GOT3 (cell line): ENCODE data around the gene SLC25A1.

Experiments used
- DNase-seq: peaks from one replicate; lab custom pipeline; 2025; ENCODE audit warnings: mixed read lengths; lab: John Stamatoyannopoulos, UW

SLC25A1 gene

GRCh38 chr22:19180740-19181410, 2.3 kb upstream of the SLC25A1 start:
- no peak for DNase-seq

- DNase-seq: no peak
These were observed 1.7 kb upstream of the SLC25A1 start for GRCh38 chr22:19180234-19180633.

- DNase-seq: no peak
These were observed 1.0 kb upstream of the SLC25A1 start for GRCh38 chr22:19179497-19180048.

DNA sequence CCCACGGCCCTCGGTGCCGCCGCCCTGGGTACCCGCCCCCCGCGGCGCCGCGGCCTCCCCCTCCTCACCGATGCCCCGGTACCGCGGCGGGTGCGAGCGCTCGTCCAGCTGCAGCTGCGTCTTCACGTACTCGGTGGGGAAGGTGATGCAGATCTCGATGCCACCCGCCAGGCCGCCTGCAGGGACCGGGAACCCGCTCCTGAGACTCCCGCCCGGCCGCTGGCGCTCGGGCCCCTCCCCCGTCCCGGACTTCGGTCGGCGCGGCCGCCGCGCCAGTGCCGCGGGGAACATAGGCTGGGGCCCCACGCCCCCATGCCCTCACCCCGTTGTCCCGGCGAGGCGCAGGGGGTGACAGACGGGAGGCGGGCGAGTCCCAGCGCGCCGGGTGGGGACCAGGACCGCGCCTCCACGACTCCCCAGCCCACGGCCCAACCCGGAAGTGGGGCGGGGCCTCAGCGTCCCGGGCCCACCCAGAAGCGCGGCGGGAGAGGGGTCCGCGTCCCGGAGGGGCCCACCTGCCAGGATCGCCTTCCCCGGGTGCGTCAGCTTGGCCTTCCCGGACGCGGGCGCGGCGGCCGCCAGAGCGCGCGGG, 375 bp downstream of the SLC25A1 start:
- DNase-seq: no peak

GRCh38 chr22:19177164-19178064, 1.1 kb downstream of the SLC25A1 start:
- DNase-seq: no peak

DNA sequence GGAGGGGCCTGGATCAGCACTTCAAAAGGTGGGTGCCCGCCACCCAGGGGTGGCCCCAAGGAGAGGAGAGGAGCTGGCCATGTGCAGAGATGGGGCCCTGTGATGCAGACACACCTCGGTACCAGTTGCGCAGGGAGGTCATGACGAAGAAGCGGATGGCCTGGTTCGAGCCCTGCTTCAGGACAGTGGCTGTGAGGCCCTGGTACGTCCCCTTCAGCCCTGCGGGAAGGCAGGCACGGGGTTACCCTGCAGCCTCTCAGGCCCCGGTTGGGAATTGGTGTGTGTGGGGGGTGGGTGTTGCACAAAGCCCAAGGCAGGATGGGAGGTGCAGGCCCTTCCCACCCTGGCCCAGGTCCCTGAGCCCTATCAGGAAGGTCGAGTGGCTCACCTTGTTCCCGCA, 1.8 kb downstream of the SLC25A1 start:
- DNase-seq: no peak

DNA sequence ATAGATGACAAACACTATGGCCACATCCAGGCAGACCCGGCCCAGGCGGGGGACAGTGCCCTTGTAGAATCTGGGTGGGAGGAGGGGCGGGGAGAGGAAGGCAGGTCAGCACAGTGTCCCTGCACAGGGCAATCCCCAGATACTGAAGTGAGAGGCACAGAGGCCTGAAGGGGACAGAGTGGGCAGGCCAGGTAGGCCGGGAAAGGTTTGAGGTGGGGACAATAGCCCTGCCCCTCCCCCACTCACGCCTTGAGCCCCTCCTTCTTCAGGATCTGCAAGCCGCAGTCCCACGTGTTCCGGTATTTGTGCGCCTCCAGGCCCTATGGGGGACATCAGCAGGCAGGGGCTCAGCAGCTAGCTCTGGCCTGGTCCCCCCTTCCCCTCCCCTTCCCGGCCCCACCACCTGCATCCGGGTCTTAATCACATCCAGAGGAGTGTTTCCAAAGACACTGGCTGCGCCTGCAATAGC, 2.3 kb downstream of the SLC25A1 start:
- DNase-seq: no peak

DNA sequence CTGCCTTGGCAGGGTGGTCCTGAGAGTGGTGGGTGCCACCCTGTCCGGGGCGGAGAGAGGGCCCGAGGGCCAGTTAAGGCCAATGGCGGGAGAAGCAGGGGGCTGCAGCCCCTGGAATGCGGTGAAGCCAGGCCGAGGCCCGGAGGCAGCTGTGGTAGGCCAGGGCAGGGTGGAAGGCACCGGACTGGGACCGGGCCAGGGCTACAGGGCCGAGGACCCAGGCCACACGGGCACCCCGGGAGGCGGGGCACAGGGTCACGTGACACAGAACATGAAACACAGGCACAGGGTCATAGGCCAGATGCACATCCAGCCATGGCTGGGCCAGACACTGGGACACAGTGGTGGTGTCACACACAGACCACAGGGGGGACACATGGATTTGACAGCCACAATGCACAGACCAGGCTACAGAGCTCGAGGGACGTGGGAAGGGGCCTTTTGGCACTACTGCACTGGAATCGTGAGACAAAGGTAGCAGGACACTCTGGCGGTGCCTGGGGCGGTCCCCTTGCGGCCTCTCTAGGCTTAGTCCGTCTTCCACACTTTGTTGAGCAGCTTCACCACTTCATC, 2.8 kb downstream of the SLC25A1 start:
- DNase-seq: no peak

- DNase-seq: no peak
These were observed 3.4 kb downstream of the SLC25A1 start for GRCh38 chr22:19175026-19175601.

GRCh38 chr22:19174106-19175025, 4.2 kb downstream of the SLC25A1 start:
- no peak for DNase-seq

- no peak for DNase-seq
These were observed 5.2 kb downstream of the SLC25A1 start for GRCh38 chr22:19173047-19174035.

GRCh38 chr22:19172213-19173046, 6.1 kb downstream of the SLC25A1 start:
- DNase-seq: no peak

GRCh38 chr22:19169947-19170318, 8.6 kb downstream of the SLC25A1 start:
- DNase-seq: no peak

GRCh38 chr22:19169002-19169946, 9.3 kb downstream of the SLC25A1 start:
- no peak for DNase-seq

GRCh38 chr22:19168088-19168890, 10.2 kb downstream of the SLC25A1 start:
- no peak for DNase-seq

DNA sequence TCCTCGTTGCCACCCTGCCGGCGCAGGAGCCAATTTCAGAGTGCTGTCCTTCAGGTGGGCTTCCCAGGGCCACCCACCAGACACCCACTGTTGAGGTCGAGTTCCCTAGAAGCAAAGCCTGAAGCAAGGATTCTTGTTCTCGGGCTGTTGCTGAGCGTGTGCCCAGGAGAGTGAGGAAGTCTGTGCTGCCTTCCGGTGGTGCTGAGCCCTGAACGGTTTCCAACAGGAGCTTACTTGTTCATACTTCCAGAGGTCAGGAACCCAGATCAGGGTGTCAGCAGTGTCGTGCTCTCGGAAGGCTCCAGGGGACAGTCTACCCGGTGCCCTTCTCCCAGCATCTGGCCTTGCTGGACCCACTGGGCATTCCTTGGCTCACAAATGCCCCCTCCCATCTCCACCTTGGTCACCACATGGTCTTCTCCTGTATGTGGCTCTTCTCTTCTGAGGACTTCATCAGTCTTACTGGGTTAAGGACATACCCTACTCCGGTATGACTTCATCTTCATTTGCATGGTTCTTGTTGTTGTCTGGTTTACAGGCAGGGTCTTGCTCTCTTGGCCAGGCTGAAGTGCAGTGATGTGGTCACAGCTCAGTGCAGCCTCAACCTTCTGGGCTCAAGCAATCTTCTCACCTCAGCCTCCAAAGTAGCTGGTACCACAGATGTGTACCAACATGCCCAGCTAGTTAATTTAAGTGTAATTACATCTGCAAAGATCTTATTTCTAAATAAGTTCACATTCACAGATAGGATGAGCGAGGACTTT, 11.2 kb downstream of the SLC25A1 start:
- no peak for DNase-seq
